ENCODE data around the gene SESN1. TPM values are rescaled to one million over a fixed set of nuclear protein-coding genes. Genes with fewer than 3 reads are reported as not detected.

SESN1 gene
- total RNA-seq, 2 donors from 2014 or later = 23.4 to 48.8 TPM

GRCh38 chr6:109052852-109053251, 41.8 kb downstream of the SESN1 start:
- H3K4me3 ChIP-seq = no peak overlapping the region
- no peak for TF ChIP-seq POLR2A (IDR thresholded peaks at IDR 0.05)
- TF ChIP-seq, protein P1, sequence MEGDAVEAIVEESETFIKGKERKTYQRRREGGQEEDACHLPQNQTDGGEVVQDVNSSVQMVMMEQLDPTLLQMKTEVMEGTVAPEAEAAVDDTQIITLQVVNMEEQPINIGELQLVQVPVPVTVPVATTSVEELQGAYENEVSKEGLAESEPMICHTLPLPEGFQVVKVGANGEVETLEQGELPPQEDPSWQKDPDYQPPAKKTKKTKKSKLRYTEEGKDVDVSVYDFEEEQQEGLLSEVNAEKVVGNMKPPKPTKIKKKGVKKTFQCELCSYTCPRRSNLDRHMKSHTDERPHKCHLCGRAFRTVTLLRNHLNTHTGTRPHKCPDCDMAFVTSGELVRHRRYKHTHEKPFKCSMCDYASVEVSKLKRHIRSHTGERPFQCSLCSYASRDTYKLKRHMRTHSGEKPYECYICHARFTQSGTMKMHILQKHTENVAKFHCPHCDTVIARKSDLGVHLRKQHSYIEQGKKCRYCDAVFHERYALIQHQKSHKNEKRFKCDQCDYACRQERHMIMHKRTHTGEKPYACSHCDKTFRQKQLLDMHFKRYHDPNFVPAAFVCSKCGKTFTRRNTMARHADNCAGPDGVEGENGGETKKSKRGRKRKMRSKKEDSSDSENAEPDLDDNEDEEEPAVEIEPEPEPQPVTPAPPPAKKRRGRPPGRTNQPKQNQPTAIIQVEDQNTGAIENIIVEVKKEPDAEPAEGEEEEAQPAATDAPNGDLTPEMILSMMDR (IDR thresholded peaks at IDR 0.05) = no peak
- DNase-seq (no peak), ATAC-seq (no peak)
- no peaks in the 10 kb centered on the region for H3K36me3 ChIP-seq (replicated peaks in 1 of 2; ENCODE audit: insufficient read depth in 1 of 2, low read depth in 2 of 2)
- H3K9me3 ChIP-seq = no peaks in the 10 kb centered on the region
- H3K4me1 ChIP-seq = peaks cover 10% of the 10 kb centered on the region
- H3K27me3 ChIP-seq = no peaks in the 10 kb centered on the region
- H3K27ac ChIP-seq = no peak overlapping the region
- WGBS, 2 donors = 81 to 82% methylated on average over 4 of the region's 4 CpGs
- intact Hi-C loops (cut with DNase I) = no loop called here

- Histone ChIP-seq H3K9me3 (no peaks in the 10 kb centered on the region), H3K27me3 (no peaks in the 10 kb centered on the region), H3K27ac (no peak overlapping the region), H3K4me3 (no peak overlapping the region), H3K4me1 (peaks cover 6% of the 10 kb centered on the region), H3K36me3 (replicated peaks in 1 of 2; ENCODE audit: insufficient read depth in 1 of 2, low read depth in 2 of 2) (no peaks in the 10 kb centered on the region)
- intact Hi-C loops (cut with DNase I) = no loop called here
- TF ChIP-seq, protein P1 (IDR thresholded peaks at IDR 0.05) = no peak
- no peak for TF ChIP-seq POLR2A (IDR thresholded peaks at IDR 0.05)
- DNase-seq (no peak), ATAC-seq (no peak)
Observed at GRCh38 chr6:109052018-109052651, 42.5 kb downstream of the SESN1 start.

DNA sequence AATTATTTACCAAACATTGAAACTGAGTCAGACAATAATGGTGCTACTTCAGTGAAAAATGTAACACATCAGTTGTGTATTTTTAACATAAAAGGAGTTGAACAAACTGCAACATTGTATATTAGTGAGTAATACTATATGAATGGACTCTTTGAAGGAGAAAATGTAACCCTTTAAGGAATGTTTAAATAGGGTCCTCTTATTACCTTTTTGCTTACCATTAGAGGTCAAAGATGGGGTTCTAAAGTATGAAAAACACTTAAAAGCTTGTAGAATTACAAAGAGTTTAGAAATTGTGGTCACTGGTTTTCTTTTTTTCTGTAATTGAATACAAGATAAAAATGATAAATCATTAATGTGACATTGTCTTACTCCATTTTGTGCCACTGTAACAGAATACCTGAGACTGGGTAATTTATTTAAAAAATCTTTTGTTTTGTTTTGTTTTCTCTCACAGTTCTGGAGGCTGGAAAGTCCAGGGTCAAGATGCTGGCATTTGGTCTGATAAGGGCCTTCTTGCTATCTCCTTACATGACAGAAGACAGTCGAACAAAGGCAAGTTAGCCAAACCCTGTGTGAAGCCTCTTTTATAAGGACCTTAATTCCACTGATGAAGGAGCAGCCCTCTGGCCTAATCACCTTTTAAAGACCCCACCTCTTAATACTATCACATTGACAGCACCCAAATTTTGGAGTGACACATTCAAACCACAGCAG, 43.2 kb downstream of the SESN1 start:
- DNase-seq (no peak), ATAC-seq (no peak)
- no peak overlapping the region for H3K27ac ChIP-seq
- no peaks in the 10 kb centered on the region for H3K36me3 ChIP-seq (replicated peaks in 1 of 2; ENCODE audit: insufficient read depth in 1 of 2, low read depth in 2 of 2)
- H3K4me1 ChIP-seq = peaks cover 6% of the 10 kb centered on the region
- H3K9me3 ChIP-seq = no peaks in the 10 kb centered on the region
- intact Hi-C loops (cut with DNase I) = no loop called here
- TF ChIP-seq POLR2A (IDR thresholded peaks at IDR 0.05) = no peak
- 38 to 48% methylated on average over 1 of the region's 1 CpG for WGBS, 2 donors
- H3K4me3 ChIP-seq = no peak overlapping the region
- H3K27me3 ChIP-seq = no peaks in the 10 kb centered on the region

GRCh38 chr6:109050447-109051102, 44.1 kb downstream of the SESN1 start:
- no peaks in the 10 kb centered on the region for H3K36me3 ChIP-seq (replicated peaks in 1 of 2; ENCODE audit: insufficient read depth in 1 of 2, low read depth in 2 of 2)
- 79 to 93% methylated on average over 1 of the region's 1 CpG for WGBS, 2 donors
- TF ChIP-seq, protein P1 (IDR thresholded peaks at IDR 0.05) = no peak
- TF ChIP-seq POLR2A (IDR thresholded peaks at IDR 0.05) = no peak
- H3K4me1 ChIP-seq = peaks cover 6% of the 10 kb centered on the region
- H3K27ac ChIP-seq = no peak overlapping the region
- no peaks in the 10 kb centered on the region for H3K9me3 ChIP-seq
- no peaks in the 10 kb centered on the region for H3K27me3 ChIP-seq
- ATAC-seq = no peak
- no peak overlapping the region for H3K4me3 ChIP-seq
- no peak for DNase-seq
- intact Hi-C loops (cut with DNase I) = no loop called here

GRCh38 chr6:109050012-109050411, 44.6 kb downstream of the SESN1 start:
- no peaks in the 10 kb centered on the region for H3K9me3 ChIP-seq
- peaks cover 6% of the 10 kb centered on the region for H3K4me1 ChIP-seq
- WGBS, 2 donors = 84 to 86% methylated on average over 2 of the region's 2 CpGs
- intact Hi-C loops (cut with DNase I) = no loop called here
- H3K36me3 ChIP-seq (replicated peaks in 1 of 2; ENCODE audit: insufficient read depth in 1 of 2, low read depth in 2 of 2) = no peaks in the 10 kb centered on the region
- ATAC-seq (no peak), DNase-seq (no peak)
- no peaks in the 10 kb centered on the region for H3K27me3 ChIP-seq
- H3K27ac ChIP-seq = no peak overlapping the region
- TF ChIP-seq, protein P1 (IDR thresholded peaks at IDR 0.05) = no peak
- no peak for TF ChIP-seq POLR2A (IDR thresholded peaks at IDR 0.05)
- no peak overlapping the region for H3K4me3 ChIP-seq
